ENCODE results near the gene CCDC3.

The CCDC3 gene

DNA sequence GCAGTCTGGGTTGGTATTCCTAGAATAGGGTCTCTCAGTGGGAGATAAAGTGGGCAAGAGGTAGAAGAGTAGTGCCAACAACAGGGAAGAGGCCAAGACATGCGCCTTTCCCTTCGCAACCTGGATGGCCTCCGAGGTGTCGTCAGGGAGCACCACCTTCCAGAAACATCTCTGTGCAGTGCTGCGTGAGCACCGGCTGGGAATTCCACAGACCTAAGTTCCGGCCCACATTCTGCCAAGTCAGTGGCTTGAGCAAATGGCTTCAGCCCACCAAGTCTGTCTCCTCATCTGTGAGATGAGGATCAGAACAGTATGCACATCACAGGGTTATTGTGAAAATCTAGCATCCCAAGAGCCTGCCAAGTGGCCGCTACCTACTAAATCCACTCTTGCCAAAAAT lies 40.6 kb downstream of the CCDC3 start:
- no peak for DNase-seq

DNA sequence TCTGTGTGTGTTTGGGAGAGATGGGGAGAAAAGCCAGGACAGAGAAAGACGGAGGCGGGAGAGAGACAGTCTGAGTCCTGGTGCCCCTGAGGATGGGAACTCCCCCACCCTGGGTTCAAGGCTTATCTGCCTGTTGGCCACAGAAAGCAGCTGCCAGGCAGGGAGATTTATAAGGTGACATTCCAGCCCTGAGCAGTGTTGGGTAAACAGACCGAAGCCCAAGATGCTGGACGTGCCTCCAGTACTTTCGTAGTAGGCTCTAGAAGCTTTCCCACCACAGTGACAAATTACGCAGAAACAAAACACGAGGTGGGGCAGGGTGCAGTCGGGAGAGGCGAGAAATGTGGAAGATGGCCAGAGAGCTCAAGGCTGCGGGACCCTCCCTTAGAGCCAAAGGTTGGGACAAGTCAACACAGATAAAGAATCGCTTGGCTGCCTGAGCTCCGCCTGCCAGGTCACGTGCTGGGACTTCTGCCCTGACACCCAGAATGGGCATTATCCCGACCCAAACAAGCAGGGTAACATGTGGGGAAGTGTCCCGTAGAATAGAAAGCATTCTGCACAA lies 41.1 kb downstream of the CCDC3 start:
- DNase-seq: no peak

DNA sequence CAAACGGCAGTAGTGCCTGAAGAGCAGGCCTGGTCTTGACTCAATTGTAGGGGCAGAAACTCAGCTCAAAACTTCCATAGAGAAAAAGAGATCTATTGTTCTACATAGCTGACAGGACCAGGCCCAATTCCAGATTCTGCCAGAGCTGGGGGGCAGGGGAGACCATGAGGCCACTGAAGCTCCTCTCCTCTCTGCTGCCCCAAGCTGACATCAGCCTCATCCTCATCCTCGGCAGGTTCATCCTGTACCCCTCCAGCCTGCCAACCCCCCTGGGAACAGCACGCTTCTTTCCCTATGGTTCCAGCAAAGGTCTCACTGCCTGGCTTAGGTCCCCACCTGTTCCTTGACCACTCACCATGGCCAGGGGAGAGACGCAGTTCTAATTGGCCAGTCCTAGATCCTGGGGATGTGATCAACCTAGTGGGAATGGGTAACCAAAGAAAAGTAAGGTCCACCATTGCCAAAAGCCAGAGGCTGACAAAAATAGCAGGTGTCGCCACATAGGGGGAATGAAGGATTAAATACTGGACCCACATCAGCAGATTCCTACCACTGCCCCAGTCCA lies 42.9 kb downstream of the CCDC3 start:
- no peak for DNase-seq

DNA sequence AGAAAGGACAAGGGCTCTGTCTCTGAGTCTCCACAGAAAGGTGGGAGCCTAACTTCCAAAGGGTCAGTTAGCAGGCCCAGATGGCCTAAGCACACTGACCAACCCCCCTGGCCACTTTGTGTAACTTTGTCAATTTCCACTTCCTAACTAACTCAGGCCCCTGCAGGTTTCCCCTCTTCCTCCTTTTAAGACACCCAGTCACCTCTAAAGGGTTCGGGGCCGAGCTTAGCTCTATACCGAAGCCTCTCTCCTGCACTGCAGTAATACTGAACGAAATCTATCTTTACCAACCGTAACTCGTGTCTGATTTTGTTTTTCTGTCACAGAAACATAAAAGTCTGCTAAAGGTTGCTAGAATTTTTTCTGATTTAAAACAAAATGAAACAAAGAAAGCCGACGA lies 44.4 kb downstream of the CCDC3 start:
- no peak for DNase-seq

DNA sequence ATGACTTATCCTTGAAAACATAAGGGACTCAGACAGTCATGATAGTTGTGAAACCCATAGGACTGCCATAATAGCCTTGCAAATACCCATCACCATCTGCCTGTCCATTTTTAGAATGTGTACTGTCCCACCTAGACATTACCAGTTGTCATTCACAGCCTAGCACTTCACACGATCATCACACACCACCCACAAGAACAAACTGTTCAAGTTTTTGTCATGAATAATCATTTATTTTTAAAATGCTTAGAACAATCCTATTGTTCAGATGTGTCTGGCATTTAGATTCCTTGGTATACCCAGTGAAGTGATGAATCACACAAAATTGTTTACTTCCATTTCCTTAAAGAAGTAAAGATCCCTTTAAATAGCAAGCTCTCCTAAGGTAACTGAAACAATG lies 46.6 kb downstream of the CCDC3 start:
- no peak for DNase-seq

DNA sequence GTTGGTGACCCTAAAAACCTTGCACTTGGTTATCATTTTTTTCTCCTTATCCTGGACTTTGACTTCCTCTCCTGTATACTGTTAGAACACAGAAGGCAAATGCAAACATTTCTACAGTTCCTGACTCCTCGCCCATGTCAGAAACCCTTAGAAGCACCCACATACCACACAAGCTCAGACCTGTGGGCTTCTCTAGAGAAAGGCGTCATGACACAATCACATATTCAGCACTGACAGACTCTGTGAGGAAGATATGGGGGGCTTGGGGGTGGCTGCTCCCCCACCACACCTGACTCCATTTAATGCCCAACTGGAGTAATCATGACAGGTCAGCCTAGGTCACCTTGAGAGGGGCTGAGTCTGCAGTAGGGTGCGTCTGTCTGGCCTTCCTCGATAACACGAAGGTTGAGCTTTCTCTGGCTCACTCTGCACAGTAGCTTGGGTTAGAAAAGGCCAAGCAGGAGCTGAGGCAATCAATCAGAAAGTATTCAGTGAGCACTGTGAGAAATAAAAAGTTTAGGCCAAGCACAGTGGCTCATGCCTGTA lies 50.9 kb downstream of the CCDC3 start:
- DNase-seq: no peak

DNA sequence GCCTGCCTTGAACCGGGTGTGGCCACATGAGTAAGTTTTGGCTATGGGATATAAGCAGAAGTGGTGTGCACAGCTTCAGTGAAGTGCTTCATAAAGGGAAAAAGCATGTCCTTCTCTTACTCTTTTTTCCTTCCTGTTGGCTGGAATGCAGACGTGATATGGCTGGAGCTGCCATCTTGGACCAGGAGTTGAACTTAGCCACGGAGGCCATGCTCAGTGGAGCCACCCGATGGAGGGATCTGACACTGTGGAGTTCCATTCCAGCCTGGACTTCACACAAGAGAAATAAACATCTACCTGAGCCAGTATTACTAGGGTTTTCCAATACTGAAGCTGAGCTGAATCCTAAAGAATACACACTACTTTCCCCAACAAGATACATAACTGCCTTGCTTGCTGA lies 52.3 kb downstream of the CCDC3 start:
- no peak for DNase-seq

DNA sequence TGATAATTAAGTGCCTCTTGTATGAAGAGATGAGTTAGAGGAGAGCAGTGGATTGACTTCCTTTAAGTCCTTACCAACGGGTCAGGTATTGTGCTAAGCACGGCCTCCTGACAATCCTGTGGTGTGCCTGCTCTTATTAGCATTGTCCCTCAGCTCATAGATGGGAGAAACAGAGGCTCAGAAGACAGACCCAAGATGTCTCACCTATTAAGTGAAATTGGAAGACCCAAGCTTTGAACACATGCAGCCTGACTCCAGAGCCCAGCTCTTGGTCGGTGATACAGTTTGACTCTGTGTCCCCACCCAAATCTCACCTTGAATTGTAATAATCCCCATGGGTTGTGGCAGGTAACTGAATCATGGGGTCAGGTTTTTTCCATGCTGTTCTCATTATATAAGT lies 53.8 kb downstream of the CCDC3 start:
- no peak for DNase-seq

DNA sequence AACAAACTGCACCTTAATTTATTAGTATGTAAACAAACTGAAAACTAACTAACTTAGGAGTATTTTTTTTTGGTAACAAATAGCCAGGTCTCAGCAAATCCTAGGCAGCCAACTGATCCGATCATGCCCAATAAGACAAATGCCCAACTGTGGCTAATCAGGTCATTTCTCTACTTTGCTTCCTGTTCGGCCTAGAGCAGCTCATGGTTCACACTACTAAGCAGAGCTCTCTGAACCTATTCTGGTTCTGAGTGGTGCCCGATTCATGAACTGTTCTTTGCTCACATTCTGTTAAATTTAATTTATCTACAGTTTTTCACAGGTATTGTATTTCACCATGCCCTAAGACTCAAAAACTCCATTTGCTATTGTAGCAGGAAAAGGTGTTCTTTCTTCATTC lies 55.1 kb downstream of the CCDC3 start:
- no peak for DNase-seq

DNA sequence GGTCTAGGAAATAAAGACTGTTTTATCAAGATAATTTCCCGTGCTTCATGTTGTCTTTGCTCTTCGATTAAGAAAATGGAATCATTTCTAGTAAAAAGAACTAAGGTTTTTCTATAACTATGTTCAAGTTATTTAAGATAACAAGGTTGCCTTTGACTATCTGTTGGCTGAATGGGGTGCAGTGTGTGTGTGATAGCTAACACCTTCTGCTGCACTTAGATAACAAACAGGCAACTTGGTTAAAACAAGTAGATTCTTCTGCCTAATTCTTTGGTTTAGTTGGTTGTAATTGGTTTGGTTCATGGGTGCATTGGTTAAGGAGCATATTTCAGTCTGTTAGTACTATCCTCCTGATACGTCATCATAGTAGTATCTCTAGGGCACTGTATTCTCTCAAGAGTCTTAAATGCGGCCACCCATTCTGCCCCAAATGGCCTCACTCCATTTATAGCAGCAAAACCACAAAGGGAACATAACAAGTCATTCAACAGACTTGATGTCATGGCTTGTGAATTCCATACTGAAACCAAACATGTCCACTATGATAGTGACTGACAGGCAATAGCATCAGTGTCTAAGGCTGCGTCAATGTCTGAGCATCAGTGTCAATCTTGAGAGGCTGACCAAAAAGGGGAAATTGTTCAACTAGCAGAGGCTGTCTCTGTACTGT lies 55.7 kb downstream of the CCDC3 start:
- DNase-seq: peak; percentile 26

DNA sequence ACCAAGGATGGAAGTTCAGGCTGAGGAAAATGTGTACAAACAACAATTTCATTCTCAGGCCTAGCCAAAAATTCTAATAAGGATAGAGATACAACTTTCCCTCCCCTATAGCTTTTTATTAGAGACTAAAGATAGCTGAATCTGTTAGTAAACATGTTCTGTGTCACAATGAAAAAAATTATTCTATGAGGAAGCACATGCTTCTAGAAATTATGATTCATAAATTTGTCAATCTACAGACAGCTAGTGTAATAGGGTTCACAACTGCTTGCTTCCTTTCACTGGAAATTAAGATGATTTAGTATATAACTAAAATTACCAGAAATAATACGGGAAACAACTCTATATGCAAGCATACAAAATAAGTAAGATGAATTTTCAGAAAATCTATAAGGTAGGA lies 56.6 kb downstream of the CCDC3 start:
- no peak for DNase-seq

DNA sequence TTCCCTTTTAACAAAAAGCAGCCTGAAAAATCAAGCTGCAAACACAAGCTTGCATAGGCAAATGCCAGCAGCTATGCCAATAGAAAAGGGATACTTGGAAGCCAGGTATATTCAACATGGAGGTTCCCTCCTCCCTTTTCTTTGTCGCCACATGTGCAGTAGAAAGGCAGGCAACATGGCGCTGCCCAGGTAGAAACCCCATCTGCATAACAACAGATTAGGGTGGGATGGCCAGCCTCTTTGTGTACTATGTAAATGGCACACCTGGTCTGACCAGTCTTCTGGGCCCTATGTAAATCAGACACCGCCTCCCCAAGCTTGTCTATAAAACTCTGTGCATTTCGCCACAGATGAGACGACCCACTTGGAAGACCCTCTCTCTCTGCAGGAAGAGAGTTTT lies 58.1 kb downstream of the CCDC3 start:
- no peak for DNase-seq

DNA sequence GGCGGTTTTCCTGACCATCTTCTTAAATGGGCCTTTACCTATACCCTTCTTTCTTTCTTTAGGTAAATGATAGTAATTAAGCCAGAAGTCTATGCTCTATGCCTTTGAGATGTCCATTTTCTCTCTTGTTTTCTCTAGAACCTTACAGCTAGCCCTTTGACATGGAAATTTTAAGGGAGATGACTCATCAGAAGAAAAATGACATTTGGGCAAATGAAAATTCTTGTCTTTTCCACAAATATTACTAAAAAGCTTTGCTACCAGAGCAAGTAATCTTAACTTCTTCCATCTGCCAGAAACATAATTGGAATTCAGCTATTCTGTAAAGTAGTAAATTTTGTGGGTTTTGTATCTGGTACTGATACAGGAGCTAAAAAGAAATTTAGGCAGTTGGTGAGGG lies 59.5 kb downstream of the CCDC3 start:
- no peak for DNase-seq

DNA sequence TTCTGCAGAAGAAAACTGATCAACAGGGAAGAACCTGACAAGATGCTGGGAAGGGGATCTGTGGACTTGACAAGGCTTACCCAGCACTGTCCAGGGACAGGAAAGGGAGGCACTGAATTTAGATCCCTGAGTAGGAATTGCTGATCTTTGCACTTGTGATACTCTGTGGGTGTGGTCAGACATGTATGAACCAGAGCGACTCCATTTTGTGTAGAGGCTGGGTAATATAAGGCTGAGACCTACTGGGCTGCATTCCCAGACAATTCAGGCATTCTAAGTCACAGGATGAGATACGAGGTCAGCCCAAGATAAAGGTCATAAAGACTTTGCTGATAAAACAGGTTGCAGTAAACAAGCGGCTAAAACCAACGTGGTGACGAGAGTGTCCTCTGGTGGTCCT lies 60.7 kb downstream of the CCDC3 start:
- no peak for DNase-seq

DNA sequence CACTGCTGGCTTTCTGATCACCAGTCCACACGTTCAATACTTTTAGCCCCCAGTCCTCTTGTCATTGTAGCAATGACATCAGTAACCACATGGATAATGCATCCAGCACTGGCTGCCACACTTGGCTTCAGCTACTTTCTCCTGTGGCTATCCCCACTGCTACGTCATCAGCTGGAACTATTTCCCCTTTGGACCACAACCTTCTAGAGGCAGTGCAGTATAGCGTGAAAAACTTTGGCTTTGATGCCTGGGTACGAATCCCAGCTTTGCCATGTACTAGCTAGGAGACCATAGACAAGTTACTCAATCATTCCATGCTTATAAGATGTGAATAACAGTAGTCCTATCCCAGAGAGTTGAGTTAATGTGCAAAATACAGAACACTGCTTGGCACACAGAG lies 63.2 kb downstream of the CCDC3 start:
- DNase-seq: peak; percentile 44

DNA sequence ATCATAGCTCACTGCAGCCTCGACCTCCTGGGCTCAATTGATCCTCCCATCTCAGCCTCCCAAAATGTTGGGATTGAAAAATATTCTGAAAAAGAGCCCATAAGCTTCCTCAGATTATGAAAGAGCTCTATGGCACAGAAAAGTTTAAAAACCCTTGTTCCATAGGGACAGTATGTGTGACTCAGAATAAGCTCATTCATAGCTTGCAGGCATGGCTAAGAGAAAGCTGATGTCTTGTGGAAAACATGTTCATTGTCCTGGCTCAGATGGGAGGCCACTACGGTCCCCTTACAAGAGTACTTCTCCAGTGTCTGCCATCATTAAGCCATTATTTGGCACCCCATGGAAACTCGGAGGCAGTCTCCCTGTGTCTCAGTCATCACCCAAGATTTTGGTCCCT lies 64.0 kb downstream of the CCDC3 start:
- DNase-seq: no peak

DNA sequence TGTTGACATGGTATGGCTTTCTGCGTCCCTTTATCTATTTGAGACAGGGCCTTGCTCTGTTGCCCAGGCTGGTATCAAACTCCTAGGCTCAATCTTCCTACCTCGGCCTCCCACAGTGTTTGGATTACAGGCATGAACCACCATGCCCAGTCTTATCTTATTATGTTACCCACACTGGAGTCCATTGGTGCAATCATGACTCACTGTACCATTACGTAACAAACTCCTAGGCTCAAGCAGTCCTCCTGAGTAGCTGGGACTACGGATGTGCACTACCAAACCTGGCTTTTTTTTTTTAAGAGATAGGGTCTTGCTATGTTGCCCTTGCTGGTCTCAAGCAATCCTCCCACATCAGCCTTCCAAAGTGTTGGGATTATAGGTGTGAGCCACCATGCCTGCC lies 66.7 kb downstream of the CCDC3 start:
- no peak for DNase-seq

DNA sequence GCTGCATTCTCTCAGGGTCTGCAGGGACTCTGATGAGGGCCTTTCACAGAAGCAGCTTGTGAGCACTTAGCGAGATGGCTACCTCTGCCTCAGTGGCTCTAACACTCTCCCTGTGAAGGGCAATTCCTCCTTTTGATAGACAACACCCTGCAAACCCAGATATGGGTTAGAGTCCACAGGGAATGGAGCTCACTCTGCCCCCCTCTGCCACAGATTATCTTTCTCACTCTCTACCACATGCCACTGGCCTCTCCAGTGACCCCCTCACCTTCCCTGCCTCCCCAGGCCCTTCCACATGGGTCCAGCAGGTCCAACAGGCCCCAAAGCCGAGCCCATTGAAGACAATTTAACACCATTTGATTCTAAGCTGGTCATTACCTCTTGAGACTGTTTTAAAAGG lies 72.1 kb downstream of the CCDC3 start:
- no peak for DNase-seq

DNA sequence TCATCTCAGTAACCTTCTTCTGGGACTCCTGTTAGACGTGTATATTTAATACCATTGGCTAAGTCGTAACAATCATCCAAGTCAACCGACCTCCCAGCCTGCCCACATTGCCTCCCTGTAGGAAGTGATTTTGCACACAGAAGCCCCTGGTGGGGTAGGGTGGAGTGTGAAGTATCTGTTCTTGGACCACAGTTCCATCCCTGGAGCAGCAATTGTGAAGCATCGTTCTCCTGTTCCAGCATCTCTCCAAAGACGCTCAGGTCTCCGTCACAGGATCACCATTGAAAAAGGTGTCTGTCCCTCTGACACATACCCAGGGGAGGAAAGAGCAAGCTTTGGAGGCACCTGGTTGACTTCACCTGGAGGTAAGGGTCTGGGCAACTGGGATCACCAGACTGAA lies 72.9 kb downstream of the CCDC3 start:
- DNase-seq: no peak

DNA sequence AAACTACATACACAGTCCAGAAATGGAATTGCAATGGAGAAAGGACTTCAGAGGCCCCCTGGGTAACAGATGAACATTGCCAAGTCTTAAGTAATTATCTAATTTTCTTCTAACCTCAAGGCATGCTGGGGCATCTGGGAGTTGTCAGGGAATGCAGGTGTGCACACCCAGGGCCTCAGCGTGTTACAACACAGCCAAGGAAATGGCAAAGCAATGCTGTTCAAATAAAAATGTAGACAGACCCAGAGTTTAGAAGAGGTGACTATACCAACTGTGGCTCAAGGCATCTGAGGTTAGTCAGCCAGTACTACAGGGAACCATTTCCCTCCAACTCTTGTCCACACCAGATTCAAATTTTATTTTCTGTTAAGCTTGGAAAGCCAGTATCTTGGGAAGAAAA lies 73.6 kb downstream of the CCDC3 start:
- no peak for DNase-seq

DNA sequence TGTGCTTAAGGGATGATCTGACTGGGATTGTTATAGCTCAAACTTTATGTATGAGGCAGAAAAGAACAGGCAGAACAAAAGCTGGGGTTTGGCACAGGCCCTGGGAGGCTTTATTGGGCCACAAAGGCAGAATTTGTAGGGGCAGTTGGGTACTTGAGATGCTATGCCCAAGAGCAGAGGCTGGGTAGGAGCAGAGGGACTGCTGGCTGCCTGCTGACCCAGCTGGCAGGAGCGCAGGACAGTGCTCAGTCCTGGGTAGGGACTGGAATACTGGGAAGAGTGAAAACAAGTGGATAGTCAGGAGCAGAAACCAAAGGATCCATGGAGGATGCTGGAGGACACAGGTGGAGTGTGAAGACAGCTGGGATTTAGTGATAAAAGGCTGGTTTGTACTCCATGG lies 75.7 kb downstream of the CCDC3 start:
- no peak for DNase-seq

DNA sequence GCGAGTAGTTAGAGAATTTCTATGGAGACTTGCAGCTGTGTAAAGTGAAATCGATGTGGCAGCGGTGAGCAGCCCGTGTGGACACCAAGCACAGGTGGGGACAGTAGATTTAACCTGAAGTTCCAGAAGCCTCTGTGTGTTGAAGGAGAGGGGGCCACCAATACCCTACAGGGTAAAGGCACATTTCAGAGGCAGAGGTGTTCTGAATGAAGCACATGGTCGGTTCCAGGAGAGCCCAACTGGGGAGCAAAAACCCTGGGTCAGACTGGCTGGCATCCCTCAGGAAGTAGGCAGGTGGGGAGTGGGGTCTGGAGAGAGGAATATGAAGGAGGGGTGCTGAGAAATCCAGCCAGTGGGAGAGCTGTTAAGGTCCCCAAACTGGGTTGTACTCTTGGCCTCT lies 76.6 kb downstream of the CCDC3 start:
- no peak for DNase-seq

DNA sequence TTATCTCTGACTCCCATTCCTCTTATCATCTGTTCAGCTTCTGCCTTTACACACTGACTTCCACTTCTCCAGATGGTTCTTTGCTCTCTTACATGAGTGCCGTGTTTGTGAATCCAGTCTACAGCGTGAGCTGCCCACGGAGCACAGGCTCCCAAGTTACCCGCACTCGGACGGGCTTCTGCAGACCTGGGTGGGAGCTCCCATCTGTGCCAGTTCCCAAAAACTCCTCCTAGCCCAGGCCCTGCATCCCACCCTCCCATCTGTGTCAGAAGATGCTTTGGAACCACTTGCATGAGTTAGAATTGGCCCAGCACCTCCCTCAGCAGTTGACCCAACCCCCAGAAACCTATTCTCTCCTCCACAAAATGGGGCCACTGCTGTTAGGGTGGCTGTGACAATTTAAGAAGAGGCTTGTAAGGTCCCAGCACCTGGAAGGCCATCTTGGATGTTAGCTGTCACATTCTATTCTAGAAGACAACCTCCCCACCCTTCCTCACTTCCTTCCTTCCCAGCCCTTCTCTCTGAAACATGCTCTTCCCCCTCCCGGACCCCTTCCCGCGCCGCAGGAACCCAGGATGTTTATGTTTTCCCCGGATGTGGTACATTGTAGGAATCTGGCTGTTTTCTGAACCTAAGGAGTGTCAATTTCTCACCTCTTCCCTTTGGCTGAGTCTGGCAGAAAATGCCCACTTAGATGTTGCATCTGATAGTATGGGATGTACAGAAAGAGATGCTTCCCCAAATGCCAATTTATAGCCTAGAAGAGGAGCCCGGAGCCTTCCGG lies 79.2 kb downstream of the CCDC3 start:
- no peak for DNase-seq

DNA sequence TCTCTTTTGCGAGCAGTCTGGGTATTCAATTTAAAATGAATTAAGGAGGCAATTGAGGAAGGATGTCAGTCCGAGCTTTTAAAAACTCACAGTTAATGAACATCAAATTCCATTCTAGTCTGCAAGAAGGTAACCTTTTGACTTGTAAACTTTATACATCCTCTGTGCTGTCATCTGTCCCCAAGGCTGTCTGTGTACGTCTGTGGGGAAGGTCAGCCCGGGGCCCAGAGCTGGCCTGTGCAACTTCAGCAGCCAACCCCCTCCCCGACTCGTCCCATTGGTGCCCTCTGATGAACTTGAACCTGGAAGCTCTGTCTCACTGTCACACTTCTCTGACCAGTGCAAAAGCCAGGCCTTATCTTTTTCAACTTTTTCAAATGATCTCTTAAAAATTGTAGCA lies 80.3 kb downstream of the CCDC3 start:
- DNase-seq: no peak
